WTC11 (cell line): ENCODE measurements around the gene KRT222. TPM values are rescaled to one million over a fixed set of nuclear protein-coding genes. Genes with fewer than 3 reads are reported as not detected.

Experiments used
- ATAC-seq: fragments of 200-7000 bp; cut with Tn5 transposase; 2 replicates; pipeline ENCODE4 v1.10.0; 2021; ENCODE audit warnings: mild to moderate bottlenecking, moderate library complexity
- CTCF ChIA-PET: fragments of 300-600 bp; sonication (Branson Sonifier 250); formaldehyde crosslinking; loops from one replicate; lab custom pipeline; 2021; ENCODE audit warnings: antibody characterized with exemption; lab: Charles Lee
- POLR2A ChIA-PET: fragments of 350-600 bp; sonication (Branson Sonifier 250); formaldehyde crosslinking; loops from one replicate; lab custom pipeline; 2021; ENCODE audit warnings: antibody characterized with exemption; lab: Charles Lee
- DNase-seq: peaks from one replicate; pipeline ENCODE4 v3.0.0; 2021; ENCODE audit warnings: low spot score
- H3K27ac Mint-ChIP-seq: 2 replicates; pipeline ENCODE4 v1.8.0; 2021; ENCODE audit warnings: mixed read lengths
- H3K27me3 Mint-ChIP-seq: 2 replicates; pipeline ENCODE4 v1.8.0; 2021; ENCODE audit warnings: low read depth, mild to moderate bottlenecking, moderate library complexity, mixed read lengths
- H3K36me3 Mint-ChIP-seq: 2 replicates; pipeline ENCODE4 v1.8.0; 2021; ENCODE audit warnings: mixed read lengths
- H3K4me1 Mint-ChIP-seq: 2 replicates; pipeline ENCODE4 v1.8.0; 2022; ENCODE audit warnings: mixed read lengths
- H3K4me3 Mint-ChIP-seq: 2 replicates; pipeline ENCODE4 v1.8.0; 2021; ENCODE audit warnings: mild to moderate bottlenecking, moderate library complexity, mixed read lengths
- H3K9me3 Mint-ChIP-seq: 2 replicates; pipeline ENCODE4 v1.8.0; 2021; ENCODE audit warnings: mixed read lengths
- ELF4 ChIP-seq: sonication (generic); formaldehyde crosslinking; IDR thresholded peaks from 2 replicates; pipeline ENCODE4 v1.8.1; 2022; ENCODE audit warnings: low read depth, mild to moderate bottlenecking, moderate library complexity, missing genetic modification reagents
- EMX1 ChIP-seq: fragments of 250-450 bp; sonication (Bioruptor Pico); IDR thresholded peaks from 2 replicates; pipeline ENCODE4 v1.8.0; 2021; ENCODE audit warnings: mild to moderate bottlenecking
- FOXP1 ChIP-seq: sonication (generic); formaldehyde crosslinking; IDR thresholded peaks from 2 replicates; pipeline ENCODE4 v1.8.0; 2022; ENCODE audit warnings: missing genetic modification reagents, mild to moderate bottlenecking, moderate library complexity, borderline replicate concordance
- GABPB1 ChIP-seq: sonication (generic); formaldehyde crosslinking; IDR thresholded peaks from 2 replicates; pipeline ENCODE4 v1.8.1; 2023; ENCODE audit warnings: mild to moderate bottlenecking, missing genetic modification reagents
- HMGA2 ChIP-seq: fragments of 250-450 bp; sonication (Bioruptor Pico); IDR thresholded peaks from 2 replicates; pipeline ENCODE4 v1.4.0; 2021; ENCODE audit warnings: mild to moderate bottlenecking, moderate library complexity
- NR1H2 ChIP-seq: sonication (generic); formaldehyde crosslinking; IDR thresholded peaks from 2 replicates; pipeline ENCODE4 v1.9.0; 2021; ENCODE audit warnings: mild to moderate bottlenecking, moderate library complexity, missing genetic modification reagents
- NR3C1 ChIP-seq: sonication (generic); formaldehyde crosslinking; conservative IDR thresholded peaks from 2 replicates; pipeline ENCODE4 v1.8.1; 2023; ENCODE audit warnings: low read depth, mild to moderate bottlenecking, missing genetic modification reagents
- OVOL2 ChIP-seq: fragments of 250-450 bp; sonication (Bioruptor Pico); IDR thresholded peaks from 2 replicates; pipeline ENCODE4 v1.9.0; 2021; ENCODE audit warnings: mild to moderate bottlenecking, borderline replicate concordance
- PRRX2 ChIP-seq: fragments of 250-450 bp; sonication (Bioruptor Pico); IDR thresholded peaks from 2 replicates; pipeline ENCODE4 v1.8.0; 2021; ENCODE audit warnings: mild to moderate bottlenecking
- TCF7 ChIP-seq: sonication (generic); formaldehyde crosslinking; IDR thresholded peaks from 2 replicates; pipeline ENCODE4 v1.8.0; 2022; ENCODE audit warnings: mild to moderate bottlenecking, low read depth, missing genetic modification reagents, moderate library complexity
- TP53 ChIP-seq: sonication (generic); formaldehyde crosslinking; IDR thresholded peaks from 2 replicates; pipeline ENCODE4 v1.8.1; 2023; ENCODE audit warnings: mild to moderate bottlenecking, missing genetic modification reagents
- ZNF121 ChIP-seq: sonication (generic); formaldehyde crosslinking; IDR thresholded peaks from 2 replicates; pipeline ENCODE4 v1.8.0; 2023; ENCODE audit warnings: missing genetic modification reagents
- ZNF138 ChIP-seq: sonication (generic); formaldehyde crosslinking; conservative IDR thresholded peaks from 2 replicates; pipeline ENCODE4 v1.8.1; 2022; ENCODE audit warnings: mild to moderate bottlenecking, moderate library complexity, missing genetic modification reagents
- ZNF317 ChIP-seq: sonication (generic); formaldehyde crosslinking; IDR thresholded peaks from 2 replicates; pipeline ENCODE4 v1.8.1; 2023; ENCODE audit warnings: low read depth, mild to moderate bottlenecking, moderate library complexity, missing genetic modification reagents, borderline replicate concordance
- ZNF396 ChIP-seq: fragments of 250-450 bp; sonication (Bioruptor Pico); IDR thresholded peaks from 2 replicates; pipeline ENCODE4 v1.8.0; 2021; ENCODE audit warnings: mild to moderate bottlenecking, moderate library complexity, borderline replicate concordance
- ZNF423 ChIP-seq: fragments of 250-450 bp; sonication (Bioruptor Pico); IDR thresholded peaks from 2 replicates; pipeline ENCODE4 v2.1.2; 2022; ENCODE audit warnings: mild to moderate bottlenecking, moderate library complexity
- total RNA-seq: library from RNA; stranded (reverse); gene quantifications from 3 replicates; pipeline ENCODE4 v1.2.3, GENCODE V29; 2021
- TF ChIP-seq, protein P1 (sequence below): sonication (generic); formaldehyde crosslinking; IDR thresholded peaks from 2 replicates; pipeline ENCODE4 v1.8.1; 2023; ENCODE audit warnings: mild to moderate bottlenecking, missing genetic modification reagents
- TF ChIP-seq, protein P2 (sequence below): sonication (generic); formaldehyde crosslinking; IDR thresholded peaks from 2 replicates; pipeline ENCODE4 v1.8.1; 2022; ENCODE audit warnings: missing genetic modification reagents, borderline replicate concordance
- TF ChIP-seq, protein P3 (sequence below): fragments of 250-450 bp; sonication (Bioruptor Pico); IDR thresholded peaks from 2 replicates; pipeline ENCODE4 v1.9.0; 2021; ENCODE audit warnings: mild to moderate bottlenecking
- TF ChIP-seq, protein P4 (sequence below): sonication (generic); formaldehyde crosslinking; IDR thresholded peaks from 2 replicates; pipeline ENCODE4 v1.8.1; 2022; ENCODE audit warnings: low read depth, mild to moderate bottlenecking, moderate library complexity, missing genetic modification reagents, borderline replicate concordance
- TF ChIP-seq, protein P5 (sequence below): sonication (generic); formaldehyde crosslinking; IDR thresholded peaks from 2 replicates; pipeline ENCODE4 v1.8.1; 2022; ENCODE audit warnings: mild to moderate bottlenecking, missing genetic modification reagents, moderate library complexity, borderline replicate concordance
- TF ChIP-seq, protein P6 (sequence below): fragments of 250-450 bp; sonication (Bioruptor Pico); IDR thresholded peaks from 2 replicates; pipeline ENCODE4 v1.9.0; 2021; ENCODE audit warnings: moderate library complexity, mild to moderate bottlenecking, inconsistent platforms, borderline replicate concordance
- TF ChIP-seq, protein P7 (sequence below): sonication (generic); formaldehyde crosslinking; IDR thresholded peaks from 2 replicates; pipeline ENCODE4 v1.8.0; 2022; ENCODE audit warnings: mild to moderate bottlenecking, missing genetic modification reagents
- TF ChIP-seq, protein P8 (sequence below): fragments of 200-600 bp; IDR thresholded peaks from 2 replicates; pipeline ENCODE4 v1.8.0; 2022; ENCODE audit warnings: antibody characterized with exemption

Gene KRT222
- total RNA-seq, 1 experiment from 2014 or later, result 0.09 TPM

DNA sequence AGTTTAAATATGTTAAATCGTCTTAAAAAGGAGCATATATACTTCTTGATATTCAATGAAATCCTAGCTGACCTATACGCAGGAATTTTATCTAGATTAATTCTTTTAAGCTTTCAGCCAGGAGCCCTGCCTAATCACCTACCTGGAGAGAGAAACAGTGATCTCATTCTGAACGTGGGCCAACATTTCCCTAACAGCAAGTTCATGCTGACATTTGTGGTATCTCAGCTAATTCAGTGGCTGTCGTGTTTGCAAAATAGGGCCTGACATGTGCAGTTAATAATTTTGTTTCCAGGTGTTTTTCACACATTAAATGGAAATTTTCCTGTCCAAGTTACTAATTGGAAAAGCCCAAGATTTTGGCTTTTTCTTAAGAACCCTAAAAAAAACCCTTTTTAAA lies 21.2 kb upstream of the KRT222 start:
- CTCF ChIA-PET, result interaction anchor here (1.5 kb wide), 1 partner anchor 66 kb away, joined by 5 read pairs; no protein-coding TSS in a partner anchor
- Mint-ChIP-seq H3K4me3 (no peak overlapping the region), H3K27me3 (peaks cover 5% of the 10 kb centered on the region; the same call in 1 of the 2 replicates), H3K27ac (no peak overlapping the region)
- POLR2A ChIA-PET, result no interaction called here
- TF ChIP-seq TCF7 (CRISPR knock-in tag) (no peak), ELF4 (CRISPR knock-in tag) (no peak), GABPB1 (no peak), NR1H2 (no peak), ZNF138 (CRISPR knock-in tag) (no peak), HMGA2 (CRISPR knock-in tag) (no peak), OVOL2 (CRISPR knock-in tag) (no peak), TP53 (CRISPR knock-in tag) (no peak), NR3C1 (CRISPR knock-in tag) (no peak), ZNF396 (CRISPR knock-in tag) (no peak)
- TF ChIP-seq, protein P1, sequence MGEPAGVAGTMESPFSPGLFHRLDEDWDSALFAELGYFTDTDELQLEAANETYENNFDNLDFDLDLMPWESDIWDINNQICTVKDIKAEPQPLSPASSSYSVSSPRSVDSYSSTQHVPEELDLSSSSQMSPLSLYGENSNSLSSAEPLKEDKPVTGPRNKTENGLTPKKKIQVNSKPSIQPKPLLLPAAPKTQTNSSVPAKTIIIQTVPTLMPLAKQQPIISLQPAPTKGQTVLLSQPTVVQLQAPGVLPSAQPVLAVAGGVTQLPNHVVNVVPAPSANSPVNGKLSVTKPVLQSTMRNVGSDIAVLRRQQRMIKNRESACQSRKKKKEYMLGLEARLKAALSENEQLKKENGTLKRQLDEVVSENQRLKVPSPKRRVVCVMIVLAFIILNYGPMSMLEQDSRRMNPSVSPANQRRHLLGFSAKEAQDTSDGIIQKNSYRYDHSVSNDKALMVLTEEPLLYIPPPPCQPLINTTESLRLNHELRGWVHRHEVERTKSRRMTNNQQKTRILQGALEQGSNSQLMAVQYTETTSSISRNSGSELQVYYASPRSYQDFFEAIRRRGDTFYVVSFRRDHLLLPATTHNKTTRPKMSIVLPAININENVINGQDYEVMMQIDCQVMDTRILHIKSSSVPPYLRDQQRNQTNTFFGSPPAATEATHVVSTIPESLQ (CRISPR knock-in tag), result no peak
- TF ChIP-seq, protein P2, sequence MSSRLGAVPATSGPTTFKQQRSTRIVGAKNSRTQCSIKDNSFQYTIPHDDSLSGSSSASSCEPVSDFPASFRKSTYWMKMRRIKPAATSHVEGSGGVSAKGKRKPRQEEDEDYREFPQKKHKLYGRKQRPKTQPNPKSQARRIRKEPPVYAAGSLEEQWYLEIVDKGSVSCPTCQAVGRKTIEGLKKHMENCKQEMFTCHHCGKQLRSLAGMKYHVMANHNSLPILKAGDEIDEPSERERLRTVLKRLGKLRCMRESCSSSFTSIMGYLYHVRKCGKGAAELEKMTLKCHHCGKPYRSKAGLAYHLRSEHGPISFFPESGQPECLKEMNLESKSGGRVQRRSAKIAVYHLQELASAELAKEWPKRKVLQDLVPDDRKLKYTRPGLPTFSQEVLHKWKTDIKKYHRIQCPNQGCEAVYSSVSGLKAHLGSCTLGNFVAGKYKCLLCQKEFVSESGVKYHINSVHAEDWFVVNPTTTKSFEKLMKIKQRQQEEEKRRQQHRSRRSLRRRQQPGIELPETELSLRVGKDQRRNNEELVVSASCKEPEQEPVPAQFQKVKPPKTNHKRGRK (CRISPR knock-in tag), result no peak
- TF ChIP-seq, protein P3, sequence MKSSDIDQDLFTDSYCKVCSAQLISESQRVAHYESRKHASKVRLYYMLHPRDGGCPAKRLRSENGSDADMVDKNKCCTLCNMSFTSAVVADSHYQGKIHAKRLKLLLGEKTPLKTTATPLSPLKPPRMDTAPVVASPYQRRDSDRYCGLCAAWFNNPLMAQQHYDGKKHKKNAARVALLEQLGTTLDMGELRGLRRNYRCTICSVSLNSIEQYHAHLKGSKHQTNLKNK (CRISPR knock-in tag), result no peak
- TF ChIP-seq, protein P4, sequence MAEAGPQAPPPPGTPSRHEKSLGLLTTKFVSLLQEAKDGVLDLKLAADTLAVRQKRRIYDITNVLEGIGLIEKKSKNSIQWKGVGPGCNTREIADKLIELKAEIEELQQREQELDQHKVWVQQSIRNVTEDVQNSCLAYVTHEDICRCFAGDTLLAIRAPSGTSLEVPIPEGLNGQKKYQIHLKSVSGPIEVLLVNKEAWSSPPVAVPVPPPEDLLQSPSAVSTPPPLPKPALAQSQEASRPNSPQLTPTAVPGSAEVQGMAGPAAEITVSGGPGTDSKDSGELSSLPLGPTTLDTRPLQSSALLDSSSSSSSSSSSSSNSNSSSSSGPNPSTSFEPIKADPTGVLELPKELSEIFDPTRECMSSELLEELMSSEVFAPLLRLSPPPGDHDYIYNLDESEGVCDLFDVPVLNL (CRISPR knock-in tag), result no peak
- TF ChIP-seq, protein P5, sequence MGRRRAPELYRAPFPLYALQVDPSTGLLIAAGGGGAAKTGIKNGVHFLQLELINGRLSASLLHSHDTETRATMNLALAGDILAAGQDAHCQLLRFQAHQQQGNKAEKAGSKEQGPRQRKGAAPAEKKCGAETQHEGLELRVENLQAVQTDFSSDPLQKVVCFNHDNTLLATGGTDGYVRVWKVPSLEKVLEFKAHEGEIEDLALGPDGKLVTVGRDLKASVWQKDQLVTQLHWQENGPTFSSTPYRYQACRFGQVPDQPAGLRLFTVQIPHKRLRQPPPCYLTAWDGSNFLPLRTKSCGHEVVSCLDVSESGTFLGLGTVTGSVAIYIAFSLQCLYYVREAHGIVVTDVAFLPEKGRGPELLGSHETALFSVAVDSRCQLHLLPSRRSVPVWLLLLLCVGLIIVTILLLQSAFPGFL, result no peak
- TF ChIP-seq, all 79 proteins: peak for 0
- H3K4me1 Mint-ChIP-seq, result no peaks in the 10 kb centered on the region
- DNase-seq (no peak), ATAC-seq (no peak)
- no peaks in the 10 kb centered on the region for H3K36me3 Mint-ChIP-seq
- no peaks in the 10 kb centered on the region for H3K9me3 Mint-ChIP-seq

DNA sequence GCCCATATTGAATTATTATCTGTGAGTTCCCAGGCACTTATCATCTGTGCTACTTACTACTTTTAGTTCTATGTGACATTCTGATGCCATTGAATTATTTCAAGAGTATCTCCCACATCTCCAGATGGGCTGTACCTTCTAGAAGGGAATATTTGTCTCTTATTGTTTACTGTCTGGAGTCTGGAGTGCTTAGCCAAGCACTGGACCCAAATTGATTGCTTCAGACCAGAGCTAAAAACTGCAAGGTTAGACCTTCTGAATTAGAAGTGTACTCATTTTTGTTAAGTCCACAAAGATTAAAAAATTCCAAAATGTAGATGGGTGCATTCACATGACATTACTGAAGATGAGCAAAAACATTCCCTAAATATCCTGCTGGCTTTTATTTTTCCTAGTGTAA lies 16.0 kb upstream of the KRT222 start:
- Mint-ChIP-seq H3K36me3 (no peaks in the 10 kb centered on the region), H3K4me1 (no peaks in the 10 kb centered on the region), H3K27ac (no peak overlapping the region), H3K9me3 (no peaks in the 10 kb centered on the region), H3K4me3 (no peak overlapping the region), H3K27me3 (peaks cover 5% of the 10 kb centered on the region; the same call in 1 of the 2 replicates)
- ChIA-PET CTCF (no interaction called here), POLR2A (no interaction called here)
- ATAC-seq (no peak), DNase-seq (no peak)
- TF ChIP-seq PRRX2, result no peak
- TF ChIP-seq, protein P5, result no peak
- TF ChIP-seq, protein P6, sequence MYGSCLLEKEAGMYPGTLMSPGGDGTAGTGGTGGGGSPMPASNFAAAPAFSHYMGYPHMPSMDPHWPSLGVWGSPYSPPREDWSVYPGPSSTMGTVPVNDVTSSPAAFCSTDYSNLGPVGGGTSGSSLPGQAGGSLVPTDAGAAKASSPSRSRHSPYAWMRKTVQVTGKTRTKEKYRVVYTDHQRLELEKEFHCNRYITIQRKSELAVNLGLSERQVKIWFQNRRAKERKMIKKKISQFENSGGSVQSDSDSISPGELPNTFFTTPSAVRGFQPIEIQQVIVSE (CRISPR knock-in tag), result no peak
- TF ChIP-seq, protein P7, sequence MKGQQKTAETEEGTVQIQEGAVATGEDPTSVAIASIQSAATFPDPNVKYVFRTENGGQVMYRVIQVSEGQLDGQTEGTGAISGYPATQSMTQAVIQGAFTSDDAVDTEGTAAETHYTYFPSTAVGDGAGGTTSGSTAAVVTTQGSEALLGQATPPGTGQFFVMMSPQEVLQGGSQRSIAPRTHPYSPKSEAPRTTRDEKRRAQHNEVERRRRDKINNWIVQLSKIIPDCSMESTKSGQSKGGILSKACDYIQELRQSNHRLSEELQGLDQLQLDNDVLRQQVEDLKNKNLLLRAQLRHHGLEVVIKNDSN (CRISPR knock-in tag), result no peak
- TF ChIP-seq ZNF423 (CRISPR knock-in tag), result no peak
- TF ChIP-seq ZNF138 (CRISPR knock-in tag), result no peak
- no peak for TF ChIP-seq FOXP1 (CRISPR knock-in tag)
- TF ChIP-seq, protein P8, sequence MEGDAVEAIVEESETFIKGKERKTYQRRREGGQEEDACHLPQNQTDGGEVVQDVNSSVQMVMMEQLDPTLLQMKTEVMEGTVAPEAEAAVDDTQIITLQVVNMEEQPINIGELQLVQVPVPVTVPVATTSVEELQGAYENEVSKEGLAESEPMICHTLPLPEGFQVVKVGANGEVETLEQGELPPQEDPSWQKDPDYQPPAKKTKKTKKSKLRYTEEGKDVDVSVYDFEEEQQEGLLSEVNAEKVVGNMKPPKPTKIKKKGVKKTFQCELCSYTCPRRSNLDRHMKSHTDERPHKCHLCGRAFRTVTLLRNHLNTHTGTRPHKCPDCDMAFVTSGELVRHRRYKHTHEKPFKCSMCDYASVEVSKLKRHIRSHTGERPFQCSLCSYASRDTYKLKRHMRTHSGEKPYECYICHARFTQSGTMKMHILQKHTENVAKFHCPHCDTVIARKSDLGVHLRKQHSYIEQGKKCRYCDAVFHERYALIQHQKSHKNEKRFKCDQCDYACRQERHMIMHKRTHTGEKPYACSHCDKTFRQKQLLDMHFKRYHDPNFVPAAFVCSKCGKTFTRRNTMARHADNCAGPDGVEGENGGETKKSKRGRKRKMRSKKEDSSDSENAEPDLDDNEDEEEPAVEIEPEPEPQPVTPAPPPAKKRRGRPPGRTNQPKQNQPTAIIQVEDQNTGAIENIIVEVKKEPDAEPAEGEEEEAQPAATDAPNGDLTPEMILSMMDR, result no peak
- no peak for TF ChIP-seq ZNF121 (CRISPR knock-in tag)
- no peak for TF ChIP-seq ZNF317
- TF ChIP-seq EMX1, result no peak
